ENCODE results near the gene CACNA1I. TPM values are rescaled to one million over a fixed set of nuclear protein-coding genes. Genes with fewer than 3 reads are reported as not detected.

The CACNA1I gene
- polyA plus RNA-seq, 1 of the 3 experiments (the other 2 are of a cell fraction), result not detected

GRCh38 chr22:39601180-39601535 is 30.6 kb downstream of the CACNA1I start:
- Histone ChIP-seq H3K9me2 (no peaks in the 10 kb centered on the region), H3K9me3 (no peaks in the 10 kb centered on the region), H3F3A (replicated peaks; ENCODE audit: insufficient read depth) (no peaks in the 10 kb centered on the region), H4K20me1 (ENCODE audit: insufficient read depth) (no peaks in the 10 kb centered on the region), H3K27ac (ENCODE audit: low read depth in 2 of 2, low read length in 1 of 2) (no peak overlapping the region), H3K4me2 (no peak overlapping the region), H3K4me1 (ENCODE audit: control insufficient read depth in 1 of 2, insufficient read depth in 2 of 2, low read depth in 1 of 2, low read length in 1 of 2) (no peaks in the 10 kb centered on the region), H3K79me2 (ENCODE audit: insufficient read depth) (no peaks in the 10 kb centered on the region), H3K36me3 (replicated peaks in 1 of 2; ENCODE audit: control insufficient read depth in 1 of 2, insufficient read depth in 2 of 2, low read length in 1 of 2) (no peaks in the 10 kb centered on the region), H3K4me3 (ENCODE audit: low read depth in 2 of 2, low read length in 1 of 2) (no peak overlapping the region), H2AFZ (ENCODE audit: low read depth) (no peak overlapping the region), H3K27me3 (ENCODE audit: insufficient read depth) (no peaks in the 10 kb centered on the region), H3K9ac (no peak overlapping the region)
- WGBS (ENCODE audit: low lambda C conversion rate), result 35% methylated on average over 2 of the region's 9 CpGs
- no peak for DNase-seq
- POLR2A ChIA-PET, result no interaction called here
- TF ChIP-seq ZBTB33 (IDR thresholded peaks at IDR 0.05; ENCODE audit: borderline replicate concordance, low read depth) (no peak), EP300 (IDR thresholded peaks at IDR 0.05; ENCODE audit: borderline replicate concordance in 1 of 2, low read depth in 1 of 2, low read length in 1 of 2) (no peak), YY1 (IDR thresholded peaks at IDR 0.05; ENCODE audit: low read depth) (no peak), TEAD4 (IDR thresholded peaks at IDR 0.05; ENCODE audit: borderline replicate concordance, insufficient read depth) (no peak), MEF2A (IDR thresholded peaks at IDR 0.05; ENCODE audit: borderline replicate concordance, low read depth) (no peak), FOXM1 (IDR thresholded peaks at IDR 0.05; ENCODE audit: low read depth) (no peak)
- CTCF ChIA-PET, result no interaction called here

GRCh38 chr22:39603345-39603744 is 32.8 kb downstream of the CACNA1I start:
- Histone ChIP-seq H3F3A (replicated peaks; ENCODE audit: insufficient read depth) (no peaks in the 10 kb centered on the region), H3K79me2 (ENCODE audit: insufficient read depth) (no peaks in the 10 kb centered on the region), H3K4me3 (ENCODE audit: low read depth in 2 of 2, low read length in 1 of 2) (no peak overlapping the region), H3K4me2 (no peak overlapping the region), H3K9ac (no peak overlapping the region), H3K9me2 (no peaks in the 10 kb centered on the region), H3K27me3 (ENCODE audit: insufficient read depth) (no peaks in the 10 kb centered on the region), H3K27ac (ENCODE audit: low read depth in 2 of 2, low read length in 1 of 2) (no peak overlapping the region), H2AFZ (ENCODE audit: low read depth) (no peak overlapping the region), H3K36me3 (replicated peaks in 1 of 2; ENCODE audit: control insufficient read depth in 1 of 2, insufficient read depth in 2 of 2, low read length in 1 of 2) (no peaks in the 10 kb centered on the region), H3K9me3 (no peaks in the 10 kb centered on the region), H4K20me1 (ENCODE audit: insufficient read depth) (no peaks in the 10 kb centered on the region), H3K4me1 (ENCODE audit: control insufficient read depth in 1 of 2, insufficient read depth in 2 of 2, low read depth in 1 of 2, low read length in 1 of 2) (no peaks in the 10 kb centered on the region)
- POLR2A ChIA-PET, result no interaction called here
- CTCF ChIA-PET, result no interaction called here
- DNase-seq, result no peak
- TF ChIP-seq ELF1 (IDR thresholded peaks at IDR 0.05) (no peak), EZH2phosphoT487 (IDR thresholded peaks at IDR 0.05; ENCODE audit: borderline replicate concordance, low read depth) (no peak), SMC3 (IDR thresholded peaks at IDR 0.05; ENCODE audit: low read depth, low read length) (no peak), SIN3A (IDR thresholded peaks at IDR 0.05; ENCODE audit: borderline replicate concordance, low read depth, low read length) (no peak), CHD2 (IDR thresholded peaks at IDR 0.05; ENCODE audit: low read length, partially characterized antibody) (no peak), ZBTB33 (IDR thresholded peaks at IDR 0.05; ENCODE audit: borderline replicate concordance, low read depth) (no peak), RXRA (IDR thresholded peaks at IDR 0.05; ENCODE audit: borderline replicate concordance, low read depth) (no peak), NRF1 (IDR thresholded peaks at IDR 0.05; ENCODE audit: low read depth, low read length) (no peak), RFX5 (IDR thresholded peaks at IDR 0.05; ENCODE audit: low read length) (no peak), TEAD4 (IDR thresholded peaks at IDR 0.05; ENCODE audit: borderline replicate concordance, insufficient read depth) (no peak), EP300 (IDR thresholded peaks at IDR 0.05; ENCODE audit: borderline replicate concordance in 1 of 2, low read depth in 1 of 2, low read length in 1 of 2) (no peak), TCF12 (IDR thresholded peaks at IDR 0.05) (no peak), TAF1 (IDR thresholded peaks at IDR 0.05; ENCODE audit: borderline replicate concordance, low read depth, low read length) (no peak), FOXM1 (IDR thresholded peaks at IDR 0.05; ENCODE audit: low read depth) (no peak), CTCF (IDR thresholded peaks at IDR 0.05) (no peak), RCOR1 (IDR thresholded peaks at IDR 0.05; ENCODE audit: low read length) (no peak)
- WGBS (ENCODE audit: low lambda C conversion rate), result 34% methylated on average over 3 of the region's 3 CpGs

All from SK-N-SH (cell line).